Thyroid gland (tissue), 4 donors: ENCODE measurements around the gene DRAXIN. TPM values are rescaled to one million over a fixed set of nuclear protein-coding genes. Genes with fewer than 3 reads are reported as not detected.

Experiments
- DNase-seq, 2 donors: peaks; one replicate each; pipeline ENCODE4 v3.0.0-alpha.2; 2019
- H3K27ac ChIP-seq, 3 donors: fragments of 200-600 bp; sonication (generic); 1 replicate in 2 of 3; 2 replicates in 1 of 3; pipeline ENCODE4 v1.5.1; 2016 to 2019; ENCODE audit warnings: mild to moderate bottlenecking in 1 of 3, moderate library complexity in 1 of 3
- H3K27me3 ChIP-seq: fragments of 200-600 bp; sonication (generic); one replicate; pipeline ENCODE4 v1.5.1; 2019
- H3K36me3 ChIP-seq, 2 donors: fragments of 200-600 bp; sonication (generic); one replicate each; pipeline ENCODE4 v1.5.1; 2016 to 2019
- H3K4me1 ChIP-seq, 2 donors: fragments of 200-600 bp; sonication (generic); one replicate each; pipeline ENCODE4 v1.5.1; 2017 to 2019
- H3K4me3 ChIP-seq, 3 donors: fragments of 200-600 bp; sonication (generic); replicated peaks in 1 of 3; 1 replicate in 2 of 3; 2 replicates in 1 of 3; pipeline ENCODE4 v1.5.1; 2016; ENCODE audit warnings: mild to moderate bottlenecking in 1 of 3
- H3K9me3 ChIP-seq: fragments of 200-600 bp; sonication (generic); one replicate; pipeline ENCODE4 v1.5.1; 2017
- CTCF ChIP-seq, 6 experiments: fragments of 200-600 bp in 3 of 6; fragments of 450-650 bp in 3 of 6; sonication (generic) in 3 of 6; IDR thresholded peaks; one replicate each; pipeline ENCODE4 v1.5.1; 2016 to 2019; ENCODE audit warnings: antibody characterized with exemption in 6 of 6, mild to moderate bottlenecking in 2 of 6, inconsistent platforms in 1 of 6, moderate library complexity in 1 of 6
- POLR2A ChIP-seq, 2 donors: fragments of 450-650 bp; IDR thresholded peaks; one replicate each; pipeline ENCODE4 v1.6.1; 2017; ENCODE audit warnings: antibody characterized with exemption in 2 of 2, mild to moderate bottlenecking in 2 of 2, moderate library complexity in 1 of 2
- WGBS, 2 donors: methylation state at CpG; one replicate each; pipeline ENCODE4 v1.1.5; 2017; 5-methylcytosine and 5-hydroxymethylcytosine counted together
- intact Hi-C: fragments of 100-400 bp; cut with DNase I; formaldehyde crosslinking; loops from one replicate; pipeline ENCODE4 v1.15.1; 2023
- total RNA-seq, 4 donors: library from RNA; depleted of rRNA; stranded (reverse); fragments of >200 nt; gene quantifications; one replicate each; pipeline ENCODE4 v1.2.3, GENCODE V29; 2016

The DRAXIN gene
- total RNA-seq, 4 donors from 2014 or later: not detected

GRCh38 chr1:11649237-11649623, 42.3 kb upstream of the DRAXIN start:
- DNase-seq: no peak
- Histone ChIP-seq H3K27ac (no peak overlapping the region), H3K4me1 (peaks cover 8 to 23% of the 10 kb centered on the region in 2 donors), H3K4me3 (no peak overlapping the region), H3K27me3 (no peaks in the 10 kb centered on the region), H3K9me3 (no peaks in the 10 kb centered on the region), H3K36me3 (no peaks in the 10 kb centered on the region)
- intact Hi-C loops: loop anchor here (5.0 to 10.0 kb wide), 2 partner anchors 73 to 404 kb away; no protein-coding TSS in a partner anchor
- no peak for TF ChIP-seq CTCF (IDR thresholded peaks at IDR 0.05)
- TF ChIP-seq POLR2A (IDR thresholded peaks at IDR 0.05): no peak
- 28 to 31% methylated on average over 6 to 9 of the region's 9 CpGs for WGBS, 2 donors

- H3K36me3 ChIP-seq: no peaks in the 10 kb centered on the region
- peaks cover 8 to 23% of the 10 kb centered on the region in 2 donors for H3K4me1 ChIP-seq
- TF ChIP-seq POLR2A (IDR thresholded peaks at IDR 0.05) (no peak), CTCF (IDR thresholded peaks at IDR 0.05) (no peak)
- 19 to 29% methylated on average over 13 to 17 of the region's 21 CpGs for WGBS, 2 donors
- H3K27me3 ChIP-seq: no peaks in the 10 kb centered on the region
- H3K4me3 ChIP-seq: no peak overlapping the region
- intact Hi-C loops: loop anchor here (5.0 to 10.0 kb wide), 3 partner anchors 73 to 405 kb away; partner anchors contain the start of genes CLCN6 and MTHFR
- no peak overlapping the region for H3K27ac ChIP-seq
- no peaks in the 10 kb centered on the region for H3K9me3 ChIP-seq
- peak in 1 of 2 donors; percentile 20 for DNase-seq
These were observed 41.7 kb upstream of the DRAXIN start for GRCh38 chr1:11649624-11650330.

GRCh38 chr1:11650331-11650991, 41.0 kb upstream of the DRAXIN start:
- Histone ChIP-seq H3K4me3 (no peak overlapping the region), H3K27ac (no peak overlapping the region), H3K27me3 (no peaks in the 10 kb centered on the region), H3K4me1 (peaks cover 9 to 29% of the 10 kb centered on the region in 2 donors), H3K9me3 (no peaks in the 10 kb centered on the region), H3K36me3 (no peaks in the 10 kb centered on the region)
- peak; percentile 18 to 64 (median 50) for TF ChIP-seq CTCF (IDR thresholded peaks at IDR 0.05)
- TF ChIP-seq POLR2A (IDR thresholded peaks at IDR 0.05): no peak
- intact Hi-C loops: loop anchor here (10.0 kb wide), 1 partner anchor 154 kb away; the partner anchor contains the start of genes CLCN6 and MTHFR
- DNase-seq: peak; percentile 68 to 73
- WGBS, 2 donors: 46% methylated on average over 2 of the region's 47 CpGs; no CpG with 5 or more reads in 1 of the 2 donors

GRCh38 chr1:11651017-11651416, 40.5 kb upstream of the DRAXIN start:
- intact Hi-C loops: loop anchor here (10.0 kb wide), 1 partner anchor 154 kb away; the partner anchor contains the start of genes CLCN6 and MTHFR
- H3K9me3 ChIP-seq: no peaks in the 10 kb centered on the region
- H3K4me1 ChIP-seq: peaks cover 12 to 34% of the 10 kb centered on the region in 2 donors
- no peaks in the 10 kb centered on the region for H3K36me3 ChIP-seq
- H3K27me3 ChIP-seq: no peaks in the 10 kb centered on the region
- TF ChIP-seq CTCF (IDR thresholded peaks at IDR 0.05): no peak
- no peak for TF ChIP-seq POLR2A (IDR thresholded peaks at IDR 0.05)
- no peak overlapping the region for H3K4me3 ChIP-seq
- no peak overlapping the region for H3K27ac ChIP-seq
- DNase-seq: no peak
- WGBS, 2 donors: 85 to 93% methylated on average over 4 of the region's 4 CpGs
